Panc1 (cell line): ENCODE results near the gene CCT8. TPM values are rescaled to one million over a fixed set of nuclear protein-coding genes. Genes with fewer than 3 reads are reported as not detected.

Source experiments
- ATAC-seq: fragments of 200-7000 bp; cut with Tn5 transposase; 2 replicates; pipeline ENCODE4 v1.9.1; 2020; ENCODE audit warnings: mild to moderate bottlenecking, moderate library complexity
- BruUV-seq: library from RNA; stranded (reverse); fragments of 400-500 nt; replicated peaks from 2 replicates; lab custom pipeline; 2021; lab: Mats Ljungman, UMichigan
- CTCF ChIA-PET: fragments of 300-600 bp; sonication (Branson Sonifier 250); formaldehyde crosslinking; loops from one replicate; lab custom pipeline; 2022; ENCODE audit warnings: antibody characterized with exemption; lab: Charles Lee
- POLR2A ChIA-PET: fragments of 300-600 bp; sonication (Branson Sonifier 250); formaldehyde crosslinking; loops from one replicate; lab custom pipeline; 2022; ENCODE audit warnings: antibody characterized with exemption; lab: Charles Lee
- DNase-seq: peaks from one replicate; pipeline ENCODE4 v3.0.0-alpha.2; 2010; ENCODE audit warnings: low read depth, low spot score
- H3K27ac ChIP-seq: 2 replicates; pipeline ENCODE4 v1.5.1; 2011; ENCODE audit warnings: mild to moderate bottlenecking, low read length, inconsistent platforms
- H3K27me3 ChIP-seq: fragments of 200-500 bp; sonication (Bioruptor generic); 2 replicates; pipeline ENCODE4 v1.6.0; 2014; ENCODE audit warnings: low read length, inconsistent platforms; ENCODE audit not compliant: control insufficient read depth, insufficient read depth
- H3K36me3 ChIP-seq: fragments of 200-500 bp; sonication (Bioruptor generic); 2 replicates; pipeline ENCODE4 v1.5.1; 2014; ENCODE audit warnings: inconsistent platforms, mild to moderate bottlenecking, low read length, moderate library complexity; ENCODE audit not compliant: control insufficient read depth, insufficient read depth
- H3K4me1 ChIP-seq: 2 replicates; pipeline ENCODE4 v1.5.1; 2011; ENCODE audit warnings: inconsistent platforms, mild to moderate bottlenecking, low read length, moderate library complexity; ENCODE audit not compliant: control insufficient read depth, insufficient read depth
- H3K4me3 ChIP-seq, 2 experiments: 2 replicates each; pipeline ENCODE4 v1.5.1; 2011 to 2012; ENCODE audit warnings: low read depth in 2 of 2, low read length in 2 of 2, mild to moderate bottlenecking in 2 of 2, inconsistent platforms in 1 of 2, moderate library complexity in 1 of 2
- H3K9me3 ChIP-seq: fragments of 200-500 bp; sonication (Bioruptor generic); 2 replicates; pipeline ENCODE4 v1.5.1; 2014; ENCODE audit warnings: low read depth, mild to moderate bottlenecking, inconsistent platforms, low read length, moderate library complexity; ENCODE audit not compliant: control insufficient read depth, insufficient read depth
- CTCF ChIP-seq: fragments of 450-650 bp; IDR thresholded peaks from 2 replicates; pipeline ENCODE4 v1.5.1; 2017; ENCODE audit warnings: mild to moderate bottlenecking
- POLR2AphosphoS5 ChIP-seq: IDR thresholded peaks from 2 replicates; pipeline ENCODE4 v1.6.1; 2012; ENCODE audit warnings: mild to moderate bottlenecking, low read depth, low read length, moderate library complexity
- REST ChIP-seq, 2 experiments: IDR thresholded peaks; 2 replicates each; pipeline ENCODE4 v1.6.1; 2011 to 2012; ENCODE audit warnings: low read depth in 2 of 2, control low read depth in 1 of 2, low read length in 1 of 2, mild to moderate bottlenecking in 1 of 2, moderate library complexity in 1 of 2; ENCODE audit not compliant: insufficient read depth in 1 of 2
- SIN3A ChIP-seq: IDR thresholded peaks from 2 replicates; pipeline ENCODE4 v1.6.1; 2012; ENCODE audit warnings: low read depth, mild to moderate bottlenecking, low read length, moderate library complexity, borderline replicate concordance; ENCODE audit not compliant: insufficient read depth
- TCF7L2 ChIP-seq: IDR thresholded peaks from 2 replicates; pipeline ENCODE4 v1.6.1; 2011; ENCODE audit warnings: mild to moderate bottlenecking, low read depth, low read length, inconsistent platforms
- in situ Hi-C: cut with HindIII; loops from 2 replicates; pipeline ENCODE4 v1.10.0; 2016; ENCODE audit warnings: low sequenced_read_pairs, low pct_unique_long_range_greater_than_20kb
- intact Hi-C: fragments of 100-400 bp; cut with micrococcal nuclease; formaldehyde crosslinking; loops from one replicate; pipeline ENCODE4 v1.10.0; 2022; ENCODE audit not compliant: unreplicated experiment
- total RNA-seq: library from RNA; stranded (reverse); gene quantifications from one replicate; pipeline ENCODE4 v1.2.1, GENCODE V29; 2021; ENCODE audit not compliant: unreplicated experiment

Gene CCT8
- total RNA-seq, 1 experiment from 2014 or later: 160 TPM

GRCh38 chr21:29029524-29029923, 43.9 kb downstream of the CCT8 start:
- Histone ChIP-seq H3K27ac (no peak overlapping the region), H3K4me1 (no peaks in the 10 kb centered on the region), H3K36me3 (peaks cover 2% of the 10 kb centered on the region), H3K27me3 (no peaks in the 10 kb centered on the region), H3K4me3 (no peak overlapping the region), H3K9me3 (no peaks in the 10 kb centered on the region)
- BruUV-seq: no TSS peak
- no peak for TF ChIP-seq REST (IDR thresholded peaks at IDR 0.05; ENCODE audit: insufficient read depth in 1 of 2, low read depth in 2 of 2, low read length in 1 of 2)
- no peak for TF ChIP-seq POLR2AphosphoS5
- no peak for TF ChIP-seq TCF7L2
- TF ChIP-seq SIN3A: no peak
- no peak for TF ChIP-seq CTCF
- intact Hi-C loops (no loop called here), in situ Hi-C loops (no loop called here)
- ATAC-seq (no peak), DNase-seq (no peak)
- ChIA-PET POLR2A (no interaction called here), CTCF (no interaction called here)

GRCh38 chr21:29025328-29025713, 48.1 kb downstream of the CCT8 start:
- Histone ChIP-seq H3K36me3 (peaks cover 2% of the 10 kb centered on the region; the same call in 1 of the 2 replicates), H3K4me1 (no peaks in the 10 kb centered on the region; the same call in 1 of the 2 replicates), H3K27ac (peak overlapping the region; percentile 92), H3K4me3 (peak overlapping the region; percentile 92 to 97), H3K9me3 (no peaks in the 10 kb centered on the region), H3K27me3 (no peaks in the 10 kb centered on the region)
- ChIA-PET POLR2A (no interaction called here), CTCF (no interaction called here)
- BruUV-seq: TSS peak; percentile 75
- DNase-seq: no peak
- in situ Hi-C loops: no loop called here
- intact Hi-C loops: no loop called here
- no peak for ATAC-seq
- TF ChIP-seq SIN3A (no peak), CTCF (no peak), REST (IDR thresholded peaks at IDR 0.05; ENCODE audit: insufficient read depth in 1 of 2, low read depth in 2 of 2, low read length in 1 of 2) (no peak), TCF7L2 (no peak), POLR2AphosphoS5 (no peak)
